ENCODE results near the gene KLRF2. TPM values are rescaled to one million over a fixed set of nuclear protein-coding genes. Genes with fewer than 3 reads are reported as not detected.

KLRF2 gene
- total RNA-seq, 4 donors from 2014 or later = not detected

DNA sequence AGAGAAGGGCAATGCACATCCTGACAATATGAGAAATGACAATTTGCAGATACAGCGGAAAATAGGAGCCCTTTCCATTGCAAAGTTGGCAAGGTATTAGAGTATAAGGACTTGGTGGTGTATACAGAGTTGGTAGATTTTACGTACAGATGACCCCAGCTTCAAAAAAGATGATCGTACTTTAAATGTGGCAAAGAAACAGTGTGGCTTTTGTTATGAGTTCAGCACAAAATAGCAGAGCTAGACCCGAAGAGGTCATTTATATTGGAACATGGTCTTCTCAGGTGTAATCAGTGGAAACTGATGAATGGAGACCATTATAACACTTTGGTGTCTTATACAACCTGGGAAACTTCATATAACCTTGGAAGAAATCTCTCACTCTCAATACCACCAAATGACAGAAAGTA lies 14.4 kb upstream of the KLRF2 start:
- H3K4me3 ChIP-seq (replicated peaks in 1 of 3) = peak overlapping the region in 1 of 3 donors; percentile 18
- peak overlapping the region in 2 of 3 donors; percentile 41 to 60 for H3K27ac ChIP-seq
- WGBS, 2 donors = 74 to 77% methylated on average over 4 of the region's 4 CpGs
- no peaks in the 10 kb centered on the region for H3K9me3 ChIP-seq
- DNase-seq = no peak
- H3K36me3 ChIP-seq = no peaks in the 10 kb centered on the region
- intact Hi-C loops (cut with DNase I) = no loop called here
- H3K27me3 ChIP-seq = no peaks in the 10 kb centered on the region
- TF ChIP-seq, protein P1, sequence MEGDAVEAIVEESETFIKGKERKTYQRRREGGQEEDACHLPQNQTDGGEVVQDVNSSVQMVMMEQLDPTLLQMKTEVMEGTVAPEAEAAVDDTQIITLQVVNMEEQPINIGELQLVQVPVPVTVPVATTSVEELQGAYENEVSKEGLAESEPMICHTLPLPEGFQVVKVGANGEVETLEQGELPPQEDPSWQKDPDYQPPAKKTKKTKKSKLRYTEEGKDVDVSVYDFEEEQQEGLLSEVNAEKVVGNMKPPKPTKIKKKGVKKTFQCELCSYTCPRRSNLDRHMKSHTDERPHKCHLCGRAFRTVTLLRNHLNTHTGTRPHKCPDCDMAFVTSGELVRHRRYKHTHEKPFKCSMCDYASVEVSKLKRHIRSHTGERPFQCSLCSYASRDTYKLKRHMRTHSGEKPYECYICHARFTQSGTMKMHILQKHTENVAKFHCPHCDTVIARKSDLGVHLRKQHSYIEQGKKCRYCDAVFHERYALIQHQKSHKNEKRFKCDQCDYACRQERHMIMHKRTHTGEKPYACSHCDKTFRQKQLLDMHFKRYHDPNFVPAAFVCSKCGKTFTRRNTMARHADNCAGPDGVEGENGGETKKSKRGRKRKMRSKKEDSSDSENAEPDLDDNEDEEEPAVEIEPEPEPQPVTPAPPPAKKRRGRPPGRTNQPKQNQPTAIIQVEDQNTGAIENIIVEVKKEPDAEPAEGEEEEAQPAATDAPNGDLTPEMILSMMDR (IDR thresholded peaks at IDR 0.05) = no peak
- TF ChIP-seq POLR2A (IDR thresholded peaks at IDR 0.05) = no peak
- H3K4me1 ChIP-seq = no peaks in the 10 kb centered on the region

DNA sequence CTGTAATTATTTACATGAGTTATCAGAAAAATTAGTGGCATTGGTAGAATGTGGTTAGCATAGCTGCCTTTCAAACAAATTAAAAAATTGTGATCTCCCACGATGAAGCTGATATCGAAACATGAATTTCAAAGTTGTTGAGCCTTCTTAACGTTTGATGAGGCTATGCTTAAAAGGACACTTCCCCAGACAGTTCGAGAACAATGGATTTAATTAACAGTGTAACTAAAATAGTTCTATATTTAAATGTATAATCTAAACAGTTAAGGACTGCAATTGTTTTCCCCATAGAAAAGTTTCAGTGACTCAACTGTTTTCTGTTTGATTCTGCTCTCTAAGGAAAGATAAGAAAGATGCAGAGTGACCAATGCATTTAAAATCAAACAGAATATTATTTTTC lies 13.8 kb upstream of the KLRF2 start:
- no peak for DNase-seq
- intact Hi-C loops (cut with DNase I) = no loop called here
- 63 to 64% methylated on average over 4 of the region's 4 CpGs for WGBS, 2 donors

DNA sequence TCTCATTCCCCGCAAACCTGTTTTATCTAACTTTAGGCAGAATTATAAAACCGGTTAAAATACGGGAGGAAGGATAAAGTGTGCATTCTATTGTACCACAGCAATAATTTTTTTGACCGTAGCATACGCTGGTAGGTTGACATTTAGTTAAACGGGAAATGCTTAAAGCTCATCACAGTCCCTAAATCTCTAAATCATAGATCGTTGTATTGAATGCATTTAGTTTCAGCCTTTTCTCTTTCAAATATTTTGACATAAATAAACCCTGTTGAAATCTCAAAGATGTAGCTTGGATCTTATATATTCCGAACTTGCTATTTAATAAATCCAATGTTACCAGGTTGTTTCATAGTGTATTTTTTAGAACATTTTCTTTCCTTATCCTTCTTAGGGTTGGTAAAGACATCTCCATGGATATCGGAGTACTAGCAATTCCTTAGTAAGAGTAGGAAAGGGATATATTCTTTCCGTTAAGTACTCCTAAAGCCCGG lies 12.9 kb upstream of the KLRF2 start:
- TF ChIP-seq, protein P1 (IDR thresholded peaks at IDR 0.05) = no peak
- no peak for TF ChIP-seq POLR2A (IDR thresholded peaks at IDR 0.05)
- intact Hi-C loops (cut with DNase I) = no loop called here
- H3K27ac ChIP-seq = peak overlapping the region; percentile 70 to 94 (median 79)

More for the DNA sequence above, 13.8 kb upstream of the KLRF2 start:
- TF ChIP-seq, protein P1 (IDR thresholded peaks at IDR 0.05) = no peak
- no peak for TF ChIP-seq POLR2A (IDR thresholded peaks at IDR 0.05)
- H3K9me3 ChIP-seq = no peaks in the 10 kb centered on the region
- H3K4me3 ChIP-seq (replicated peaks in 1 of 3) = peak overlapping the region in 1 of 3 donors; percentile 18
- H3K27ac ChIP-seq = peak overlapping the region in 2 of 3 donors; percentile 41 to 60
- H3K4me1 ChIP-seq = no peaks in the 10 kb centered on the region
- no peaks in the 10 kb centered on the region for H3K36me3 ChIP-seq
- H3K27me3 ChIP-seq = no peaks in the 10 kb centered on the region

DNA sequence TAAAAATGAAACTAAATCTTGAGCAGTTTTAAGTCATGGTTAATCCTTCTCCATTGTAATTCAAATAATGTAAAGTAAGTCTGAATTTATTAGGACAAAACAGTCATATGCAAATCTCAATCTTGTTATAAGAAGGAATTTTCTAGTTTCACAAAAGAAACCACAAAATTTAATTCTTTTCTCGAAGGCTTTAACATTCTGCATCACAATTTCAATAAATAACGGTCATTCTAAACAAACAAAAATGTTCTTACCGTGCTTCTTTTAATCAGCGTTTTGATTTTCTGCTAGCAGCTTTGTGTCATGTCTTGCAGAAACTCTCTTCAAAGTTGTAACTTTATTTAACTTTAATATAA lies 12.4 kb upstream of the KLRF2 start:
- peak overlapping the region; percentile 70 to 94 (median 79) for H3K27ac ChIP-seq

More for the DNA sequence above, 12.9 kb upstream of the KLRF2 start:
- Histone ChIP-seq H3K9me3 (no peaks in the 10 kb centered on the region), H3K27me3 (no peaks in the 10 kb centered on the region), H3K36me3 (no peaks in the 10 kb centered on the region), H3K4me3 (replicated peaks in 1 of 3) (peak overlapping the region in 2 of 3 donors; percentile 27 to 61), H3K4me1 (no peaks in the 10 kb centered on the region)
- no peak for DNase-seq
- 75% methylated on average over 11 of the region's 11 CpGs for WGBS, 2 donors

More for the DNA sequence above, 12.4 kb upstream of the KLRF2 start:
- intact Hi-C loops (cut with DNase I) = no loop called here
- no peaks in the 10 kb centered on the region for H3K4me1 ChIP-seq
- no peak for DNase-seq
- no peaks in the 10 kb centered on the region for H3K9me3 ChIP-seq
- H3K36me3 ChIP-seq = no peaks in the 10 kb centered on the region
- no peak for TF ChIP-seq POLR2A (IDR thresholded peaks at IDR 0.05)
- TF ChIP-seq, protein P1 (IDR thresholded peaks at IDR 0.05) = no peak
- peak overlapping the region in 2 of 3 donors; percentile 27 to 61 for H3K4me3 ChIP-seq (replicated peaks in 1 of 3)
- no peaks in the 10 kb centered on the region for H3K27me3 ChIP-seq
- WGBS, 2 donors = 50 to 57% methylated on average over 4 of the region's 4 CpGs

Measured in thyroid gland (tissue), 4 donors.